GM21360 (cell line): ENCODE results near the gene SDHB.

ENCODE experiments used
- ATAC-seq: cut with Tn5 transposase; IDR thresholded peaks from one replicate; pipeline ENCODE4 v1.9.1; 2021; ENCODE audit warnings: mild to moderate bottlenecking, moderate library complexity; ENCODE audit not compliant: unreplicated experiment

Gene SDHB

GRCh38 chr1:16971341-16972188 is 82.3 kb downstream of the SDHB start:
- ATAC-seq = no peak

DNA sequence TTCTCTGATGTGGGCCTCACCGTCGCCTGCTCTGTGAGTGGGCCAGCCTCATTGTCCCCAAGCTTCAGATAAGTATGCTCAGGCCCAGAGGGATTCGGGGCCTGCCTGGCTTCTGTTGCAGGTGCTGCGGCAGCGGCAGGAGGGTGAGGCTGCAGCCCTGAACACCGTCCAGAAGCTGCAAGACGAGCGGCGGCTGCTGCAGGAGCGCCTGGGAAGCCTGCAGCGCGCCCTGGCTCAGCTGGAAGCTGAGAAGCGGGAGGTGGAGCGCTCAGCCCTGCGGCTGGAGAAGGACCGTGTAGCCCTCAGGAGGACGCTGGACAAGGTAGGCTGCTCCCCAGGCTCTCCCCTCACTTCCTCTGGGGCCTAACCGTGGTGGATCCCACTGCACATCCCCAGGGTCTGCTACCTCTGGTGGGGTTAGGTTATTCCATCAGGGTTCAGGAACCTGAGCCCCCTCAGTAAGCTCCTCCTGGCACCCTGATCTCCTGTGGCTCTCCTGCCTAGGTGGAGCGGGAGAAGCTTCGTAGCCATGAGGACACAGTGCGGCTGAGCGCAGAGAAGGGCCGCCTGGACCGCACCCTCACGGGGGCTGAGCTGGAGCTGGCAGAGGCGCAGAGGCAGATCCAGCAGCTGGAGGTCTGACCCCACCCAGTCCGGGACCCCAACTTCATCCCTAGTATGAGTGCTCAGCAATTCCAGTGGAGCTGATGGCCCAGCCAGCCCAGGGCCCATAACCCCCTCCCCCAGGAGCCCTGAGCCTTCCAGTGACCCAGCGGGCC is 83.5 kb downstream of the SDHB start:
- ATAC-seq = no peak

- no peak for ATAC-seq
Measured at GRCh38 chr1:16969651-16970050, 84.2 kb downstream of the SDHB start.

- ATAC-seq = no peak
Measured at GRCh38 chr1:16969057-16969611, 84.7 kb downstream of the SDHB start.
